HEK293T (cell line): ENCODE data around the gene KAT2A.
A peak's percentile ranks its signal among the peaks of the same experiment; 100 is the strongest.

Source experiments
- CTCF ChIA-PET: fragments of 350-600 bp; formaldehyde crosslinking; extraction: SDS; loops from one replicate; lab custom pipeline; 2021; ENCODE audit warnings: antibody characterized with exemption, inconsistent platforms; lab: Yijun Ruan, JAX
- POLR2A ChIA-PET: fragments of 350-600 bp; formaldehyde crosslinking; extraction: SDS; loops from one replicate; lab custom pipeline; 2020; ENCODE audit warnings: antibody characterized with exemption, inconsistent platforms; lab: Yijun Ruan, JAX
- DNase-seq: peaks from one replicate; pipeline ENCODE4 v3.0.0; 2012; ENCODE audit warnings: mixed read lengths; ENCODE audit errors: extremely low spot score
- ARNT ChIP-seq: fragments of 450-650 bp; IDR thresholded peaks from 2 replicates; pipeline ENCODE4 v1.6.1; 2017; ENCODE audit warnings: mild to moderate bottlenecking
- BHLHE40 ChIP-seq: fragments of 450-650 bp; IDR thresholded peaks from 2 replicates; pipeline ENCODE4 v1.6.1; 2016; ENCODE audit warnings: mild to moderate bottlenecking, moderate library complexity, borderline replicate concordance
- CTBP1 ChIP-seq: fragments of 450-650 bp; IDR thresholded peaks from 2 replicates; pipeline ENCODE4 v1.6.1; 2016; ENCODE audit warnings: borderline replicate concordance
- ELF4 ChIP-seq: fragments of 450-650 bp; IDR thresholded peaks from 2 replicates; pipeline ENCODE4 v1.6.1; 2017; ENCODE audit warnings: antibody characterized with exemption
- FOXA1 ChIP-seq: fragments of 450-650 bp; IDR thresholded peaks from 2 replicates; pipeline ENCODE4 v1.6.1; 2016; ENCODE audit warnings: mild to moderate bottlenecking
- FOXK2 ChIP-seq: fragments of 450-650 bp; IDR thresholded peaks from 2 replicates; pipeline ENCODE4 v1.6.1; 2016; ENCODE audit warnings: mild to moderate bottlenecking
- FOXM1 ChIP-seq: fragments of 450-650 bp; IDR thresholded peaks from 2 replicates; pipeline ENCODE4 v1.6.1; 2017; ENCODE audit warnings: mild to moderate bottlenecking, borderline replicate concordance
- HDGF ChIP-seq: fragments of 450-650 bp; IDR thresholded peaks from 2 replicates; pipeline ENCODE4 v1.6.1; 2017; ENCODE audit warnings: antibody characterized with exemption, borderline replicate concordance
- L3MBTL2 ChIP-seq: fragments of 450-650 bp; conservative IDR thresholded peaks from 2 replicates; pipeline ENCODE4 v1.6.1; 2016; ENCODE audit warnings: mild to moderate bottlenecking
- LEF1 ChIP-seq: fragments of 450-650 bp; IDR thresholded peaks from 2 replicates; pipeline ENCODE4 v1.6.1; 2017; ENCODE audit warnings: mild to moderate bottlenecking, borderline replicate concordance
- NFRKB ChIP-seq: fragments of 450-650 bp; IDR thresholded peaks from 2 replicates; pipeline ENCODE4 v1.6.1; 2016; ENCODE audit warnings: mild to moderate bottlenecking, moderate library complexity
- PKNOX1 ChIP-seq: fragments of 450-650 bp; IDR thresholded peaks from 2 replicates; pipeline ENCODE4 v1.6.1; 2016
- SP1 ChIP-seq: fragments of 450-650 bp; IDR thresholded peaks from 2 replicates; pipeline ENCODE4 v1.6.1; 2017
- SUZ12 ChIP-seq: fragments of 450-650 bp; IDR thresholded peaks from 2 replicates; pipeline ENCODE4 v1.6.1; 2016; ENCODE audit warnings: mild to moderate bottlenecking
- TARDBP ChIP-seq: fragments of 450-650 bp; IDR thresholded peaks from 2 replicates; pipeline ENCODE4 v1.6.1; 2016
- ZNF384 ChIP-seq: fragments of 450-650 bp; IDR thresholded peaks from 2 replicates; pipeline ENCODE4 v1.6.1; 2016

KAT2A gene

GRCh38 chr17:42120770-42121769 is at the start of gene KAT2A:
Gene KAT2A (minus strand): TSS chr17:42121367. CDS start chr17:42121304, 63 bp downstream.
- TF ChIP-seq FOXA1 (no peak), ELF4 (peak; percentile 39), ARNT (no peak), BHLHE40 (no peak), HDGF (no peak), L3MBTL2 (peak; percentile 32; the same call in 1 of the 2 replicates), FOXM1 (no peak)
- DNase-seq = peak; percentile 94
- CTCF ChIA-PET = interaction anchor here (0.5 to 1.2 kb wide), 4 partner anchors 20 to 158 kb away, joined by 3 to 5 read pairs (median 3); partner anchors contain the start of gene CNP
- POLR2A ChIA-PET = interaction anchor here (0.6 to 3.1 kb wide), 35 partner anchors 9 to 302 kb away, joined by 3 to 33 read pairs (median 4); partner anchors contain the start of genes ACLY, CAVIN1, CNP and DHX58

GRCh38 chr17:42169351-42169750 is 48.2 kb upstream of the KAT2A start:
- ChIA-PET POLR2A (no interaction called here), CTCF (no interaction called here)
- TF ChIP-seq FOXA1 (no peak), TARDBP (no peak), FOXK2 (no peak), ELF4 (no peak), ARNT (no peak), SUZ12 (no peak)
- DNase-seq = no peak

- POLR2A ChIA-PET = no interaction called here
- CTCF ChIA-PET = interaction anchor here (0.6 to 0.9 kb wide), 2 partner anchors 10 to 16 kb away, joined by 3 read pairs; no protein-coding TSS in a partner anchor
- no peak for DNase-seq
- TF ChIP-seq FOXM1 (no peak), TARDBP (no peak), BHLHE40 (no peak), ELF4 (no peak), FOXK2 (no peak), SP1 (no peak), ZNF384 (no peak), SUZ12 (no peak), HDGF (no peak), CTBP1 (no peak), FOXA1 (no peak), LEF1 (no peak)
These were observed 46.6 kb upstream of the KAT2A start for GRCh38 chr17:42167807-42168206.

GRCh38 chr17:42166196-42166763 is 45.1 kb upstream of the KAT2A start:
- no peak for DNase-seq
- POLR2A ChIA-PET = interaction anchor here (0.5 kb wide), 1 partner anchor 18 kb away, joined by 3 read pairs; no protein-coding TSS in a partner anchor
- CTCF ChIA-PET = interaction anchor here (0.6 kb wide), 1 partner anchor 98 kb away, joined by 3 read pairs; no protein-coding TSS in a partner anchor
- TF ChIP-seq NFRKB = no peak
- TF ChIP-seq FOXA1 = no peak
- no peak for TF ChIP-seq SUZ12
- no peak for TF ChIP-seq ZNF384
- no peak for TF ChIP-seq ELF4
- TF ChIP-seq PKNOX1 = no peak
- TF ChIP-seq BHLHE40 = no peak
- TF ChIP-seq LEF1 = no peak
- no peak for TF ChIP-seq L3MBTL2
- no peak for TF ChIP-seq SP1
- TF ChIP-seq HDGF = no peak
- TF ChIP-seq ARNT = no peak
- no peak for TF ChIP-seq CTBP1
- no peak for TF ChIP-seq FOXM1
- no peak for TF ChIP-seq TARDBP
- TF ChIP-seq FOXK2 = no peak

GRCh38 chr17:42165751-42166150 is 44.6 kb upstream of the KAT2A start:
- no peak for DNase-seq
- CTCF ChIA-PET = no interaction called here
- TF ChIP-seq FOXA1 = no peak
- no peak for TF ChIP-seq TARDBP
- TF ChIP-seq ELF4 = no peak
- POLR2A ChIA-PET = no interaction called here

GRCh38 chr17:42163696-42164407 is 42.7 kb upstream of the KAT2A start:
- ChIA-PET CTCF (interaction anchor here (0.9 to 1.3 kb wide), 3 partner anchors 18 to 58 kb away, joined by 4 to 7 read pairs (median 5); partner anchors contain the start of gene KCNH4), POLR2A (no interaction called here)
- no peak for DNase-seq
- TF ChIP-seq TARDBP (no peak), LEF1 (no peak), ELF4 (no peak), ZNF384 (no peak), BHLHE40 (no peak), FOXM1 (no peak), L3MBTL2 (no peak), SUZ12 (no peak), FOXA1 (no peak)
